Body of pancreas (tissue), 4 donors: ENCODE data around the gene RAB40C. TPM values are rescaled to one million over a fixed set of nuclear protein-coding genes. Genes with fewer than 3 reads are reported as not detected.

Source experiments
- ATAC-seq: fragments of 150-250 bp; one replicate; pipeline ENCODE4 v1.9.1; 2016
- DNase-seq, 4 donors: peaks; one replicate each; pipeline ENCODE4 v3.0.0-alpha.2; 2019
- H3K27ac ChIP-seq, 4 donors: fragments of 200-600 bp; sonication (generic); 1 replicate in 3 of 4; 2 replicates in 1 of 4; pipeline versions ENCODE4 v1.5.1 to v1.6.1; 2016 to 2019; ENCODE audit warnings: mild to moderate bottlenecking in 1 of 4, mixed read lengths in 1 of 4, moderate library complexity in 1 of 4
- H3K27me3 ChIP-seq, 2 donors: fragments of 200-600 bp; sonication (generic); one replicate each; pipeline ENCODE4 v1.6.0; 2016; ENCODE audit warnings: mild to moderate bottlenecking in 1 of 2
- H3K36me3 ChIP-seq, 2 donors: fragments of 200-600 bp; sonication (generic); replicated peaks in 1 of 2; 2 replicates each; pipeline ENCODE4 v1.5.1; 2016; ENCODE audit warnings: low read depth in 2 of 2; ENCODE audit not compliant: insufficient read depth in 1 of 2
- H3K4me1 ChIP-seq: fragments of 200-600 bp; sonication (generic); one replicate; pipeline ENCODE4 v1.6.0; 2016
- H3K4me3 ChIP-seq, 2 donors: fragments of 200-600 bp; sonication (generic); 1 replicate in 1 of 2; 2 replicates in 1 of 2; pipeline ENCODE4 v1.5.1; 2016 to 2019
- H3K9me3 ChIP-seq, 3 donors: fragments of 200-600 bp; sonication (generic); 1 replicate in 2 of 3; 2 replicates in 1 of 3; pipeline ENCODE4 v1.5.1; 2016
- POLR2A ChIP-seq, 3 donors: fragments of 450-650 bp; IDR thresholded peaks; one replicate each; pipeline ENCODE4 v1.6.1; 2016; ENCODE audit warnings: antibody characterized with exemption in 3 of 3, mild to moderate bottlenecking in 2 of 3
- WGBS, 2 donors: methylation state at CpG; one replicate each; pipeline ENCODE4 v1.1.5; 2017; 5-methylcytosine and 5-hydroxymethylcytosine counted together
- intact Hi-C: fragments of 100-400 bp; cut with DNase I; formaldehyde crosslinking; loops from one replicate; pipeline ENCODE4 v1.15.1; 2023
- total RNA-seq, 2 donors: library from RNA; depleted of rRNA; stranded (reverse); fragments of >200 nt; gene quantifications; one replicate each; pipeline ENCODE4 v1.1.0, GENCODE V29; 2016
- TF ChIP-seq, protein P1 (sequence below), 7 experiments: fragments of 450-650 bp in 4 of 7; fragments of 200-600 bp in 3 of 7; sonication (generic) in 3 of 7; IDR thresholded peaks; one replicate each; pipeline ENCODE4 v1.5.1; 2016 to 2019; ENCODE audit warnings: antibody characterized with exemption in 7 of 7

The RAB40C gene
- total RNA-seq, 2 donors from 2014 or later, result 37.2 to 41.0 TPM

DNA sequence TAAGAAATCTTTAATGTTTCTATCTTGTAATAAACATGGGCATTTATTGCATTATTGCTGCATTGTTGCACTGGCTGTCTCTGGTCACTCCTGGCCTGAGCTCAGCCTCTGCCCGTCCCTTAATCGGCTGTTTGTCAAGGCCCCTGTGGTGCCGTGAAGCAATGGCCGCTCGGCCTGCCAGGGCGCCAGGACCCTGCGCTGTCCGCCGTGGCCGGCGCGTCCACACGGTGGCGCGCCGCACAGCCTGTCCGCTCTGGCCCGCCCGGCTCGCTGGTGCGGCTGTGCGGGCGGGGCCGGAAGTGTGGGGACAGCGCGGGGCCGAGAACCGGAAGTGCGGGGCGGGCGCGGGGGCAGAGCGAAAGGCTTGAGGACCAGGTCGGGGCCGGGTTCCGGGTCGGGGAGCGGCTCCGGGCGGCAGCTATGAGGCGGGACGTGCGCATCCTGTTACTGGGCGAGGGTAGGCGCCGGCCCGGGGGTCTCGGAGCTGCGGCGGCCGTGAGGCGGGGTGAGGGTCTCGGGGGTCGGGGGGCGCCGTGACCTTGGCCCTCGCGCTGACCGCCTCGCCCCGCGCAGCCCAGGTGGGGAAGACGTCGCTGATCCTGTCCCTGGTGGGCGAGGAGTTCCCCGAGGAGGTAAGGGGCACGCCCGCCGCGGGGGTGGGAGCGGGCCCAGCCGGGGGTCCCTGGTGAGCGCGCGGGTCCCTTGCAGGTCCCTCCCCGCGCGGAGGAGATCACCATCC is 78.1 kb downstream of the RAB40C start, which contains the start of gene RHOT2:
Gene RHOT2 (plus strand): TSS at position 353 of the 739 bp plus-strand sequence. CDS start 68 bp downstream, at position 421.
- H3K36me3 ChIP-seq, result peaks cover 0 to 21% of the 10 kb centered on the region in 2 donors
- no peaks in the 10 kb centered on the region for H3K27me3 ChIP-seq
- H3K9me3 ChIP-seq, result no peaks in the 10 kb centered on the region
- WGBS, 2 donors, result 0% methylated on average over 13 to 68 of the region's 78 CpGs
- ATAC-seq, result peak; percentile 97
- intact Hi-C loops, result no loop called here
- peaks cover 23% of the 10 kb centered on the region for H3K4me1 ChIP-seq
- peak within 1 kb of the TSS; percentile 70 to 73 for H3K4me3 ChIP-seq
- peak; percentile 93 to 94 (median 94) for DNase-seq
- H3K27ac ChIP-seq, result peak within 1 kb of the TSS; percentile 42 to 80 (median 66)
- peak in 2 of 3 donors; percentile 56 to 76 for TF ChIP-seq POLR2A (IDR thresholded peaks at IDR 0.05)
- TF ChIP-seq, protein P1, sequence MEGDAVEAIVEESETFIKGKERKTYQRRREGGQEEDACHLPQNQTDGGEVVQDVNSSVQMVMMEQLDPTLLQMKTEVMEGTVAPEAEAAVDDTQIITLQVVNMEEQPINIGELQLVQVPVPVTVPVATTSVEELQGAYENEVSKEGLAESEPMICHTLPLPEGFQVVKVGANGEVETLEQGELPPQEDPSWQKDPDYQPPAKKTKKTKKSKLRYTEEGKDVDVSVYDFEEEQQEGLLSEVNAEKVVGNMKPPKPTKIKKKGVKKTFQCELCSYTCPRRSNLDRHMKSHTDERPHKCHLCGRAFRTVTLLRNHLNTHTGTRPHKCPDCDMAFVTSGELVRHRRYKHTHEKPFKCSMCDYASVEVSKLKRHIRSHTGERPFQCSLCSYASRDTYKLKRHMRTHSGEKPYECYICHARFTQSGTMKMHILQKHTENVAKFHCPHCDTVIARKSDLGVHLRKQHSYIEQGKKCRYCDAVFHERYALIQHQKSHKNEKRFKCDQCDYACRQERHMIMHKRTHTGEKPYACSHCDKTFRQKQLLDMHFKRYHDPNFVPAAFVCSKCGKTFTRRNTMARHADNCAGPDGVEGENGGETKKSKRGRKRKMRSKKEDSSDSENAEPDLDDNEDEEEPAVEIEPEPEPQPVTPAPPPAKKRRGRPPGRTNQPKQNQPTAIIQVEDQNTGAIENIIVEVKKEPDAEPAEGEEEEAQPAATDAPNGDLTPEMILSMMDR (IDR thresholded peaks at IDR 0.05), result peak; percentile 56 to 99 (median 92)

DNA sequence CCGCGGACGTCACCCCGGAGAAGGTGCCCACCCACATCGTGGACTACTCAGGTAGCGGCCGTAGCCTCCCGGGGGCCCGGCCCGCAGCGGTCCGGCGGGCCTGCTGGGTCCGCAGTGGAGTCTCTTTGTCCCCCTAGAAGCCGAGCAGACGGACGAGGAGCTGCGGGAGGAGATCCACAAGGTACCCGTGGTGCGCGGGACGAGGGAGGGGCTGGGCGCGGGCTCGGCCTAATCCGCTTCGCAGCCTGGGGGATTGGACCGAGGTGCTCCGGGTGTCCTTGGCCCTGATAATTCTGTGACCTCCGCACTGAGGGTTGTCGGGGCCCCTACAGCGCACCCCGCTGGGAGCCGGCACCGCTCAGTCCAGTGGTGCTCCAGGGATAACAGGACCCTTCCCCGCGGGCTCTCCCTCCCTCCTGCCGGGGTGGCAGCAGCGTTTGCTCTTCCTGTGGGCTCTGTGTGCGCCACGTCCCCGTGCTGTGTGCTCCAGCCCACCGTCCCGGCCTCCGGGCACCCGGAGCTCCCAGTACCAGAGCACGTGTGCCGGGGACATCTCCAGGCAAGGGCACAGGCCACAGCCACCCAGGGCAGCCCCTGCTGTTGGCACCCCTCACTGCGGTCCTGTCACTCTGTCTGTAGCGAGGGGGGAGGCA is 78.8 kb downstream of the RAB40C start:
- Histone ChIP-seq H3K4me3 (peak overlapping the region; percentile 70 to 73), H3K4me1 (peaks cover 23% of the 10 kb centered on the region), H3K27me3 (no peaks in the 10 kb centered on the region), H3K27ac (peak overlapping the region; percentile 42 to 80 (median 66)), H3K36me3 (peaks cover 0 to 21% of the 10 kb centered on the region in 2 donors), H3K9me3 (no peaks in the 10 kb centered on the region)
- 5% methylated on average over 48 of the region's 50 CpGs; no CpG with 5 or more reads in 1 of the 2 donors for WGBS, 2 donors
- DNase-seq (no peak), ATAC-seq (no peak)
- no peak for TF ChIP-seq POLR2A (IDR thresholded peaks at IDR 0.05)
- TF ChIP-seq, protein P1 (IDR thresholded peaks at IDR 0.05), result no peak
- intact Hi-C loops, result no loop called here

DNA sequence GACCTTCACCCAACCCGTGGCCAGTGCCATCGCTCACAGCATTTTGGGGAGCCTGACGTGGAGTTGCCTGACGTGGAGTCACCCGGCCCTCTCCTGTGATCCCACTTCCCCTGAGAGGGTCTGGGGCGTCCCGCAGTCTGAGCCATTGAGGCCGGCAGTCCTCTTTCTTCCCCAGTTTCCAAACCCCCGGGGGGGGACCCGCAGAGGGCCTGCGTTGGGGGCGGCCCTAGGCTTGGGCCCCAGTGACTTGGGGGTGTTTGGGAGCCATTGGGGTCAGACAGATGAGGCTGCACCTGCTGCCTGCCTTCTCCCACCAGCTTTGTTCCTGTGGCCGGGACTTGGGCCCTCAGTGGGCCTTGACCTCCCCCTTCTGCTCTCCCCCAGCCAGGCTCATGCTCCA is 79.8 kb downstream of the RAB40C start:
- H3K4me3 ChIP-seq, result no peak overlapping the region
- no peak overlapping the region for H3K27ac ChIP-seq
- no peak for DNase-seq
- peaks cover 29% of the 10 kb centered on the region for H3K4me1 ChIP-seq
- ATAC-seq, result no peak
- no peaks in the 10 kb centered on the region for H3K27me3 ChIP-seq
- intact Hi-C loops, result no loop called here
- TF ChIP-seq, protein P1 (IDR thresholded peaks at IDR 0.05), result no peak
- TF ChIP-seq POLR2A (IDR thresholded peaks at IDR 0.05), result no peak
- H3K9me3 ChIP-seq, result no peaks in the 10 kb centered on the region
- 86 to 91% methylated on average over 5 to 13 of the region's 13 CpGs for WGBS, 2 donors
- H3K36me3 ChIP-seq, result peaks cover 0 to 21% of the 10 kb centered on the region in 2 donors

DNA sequence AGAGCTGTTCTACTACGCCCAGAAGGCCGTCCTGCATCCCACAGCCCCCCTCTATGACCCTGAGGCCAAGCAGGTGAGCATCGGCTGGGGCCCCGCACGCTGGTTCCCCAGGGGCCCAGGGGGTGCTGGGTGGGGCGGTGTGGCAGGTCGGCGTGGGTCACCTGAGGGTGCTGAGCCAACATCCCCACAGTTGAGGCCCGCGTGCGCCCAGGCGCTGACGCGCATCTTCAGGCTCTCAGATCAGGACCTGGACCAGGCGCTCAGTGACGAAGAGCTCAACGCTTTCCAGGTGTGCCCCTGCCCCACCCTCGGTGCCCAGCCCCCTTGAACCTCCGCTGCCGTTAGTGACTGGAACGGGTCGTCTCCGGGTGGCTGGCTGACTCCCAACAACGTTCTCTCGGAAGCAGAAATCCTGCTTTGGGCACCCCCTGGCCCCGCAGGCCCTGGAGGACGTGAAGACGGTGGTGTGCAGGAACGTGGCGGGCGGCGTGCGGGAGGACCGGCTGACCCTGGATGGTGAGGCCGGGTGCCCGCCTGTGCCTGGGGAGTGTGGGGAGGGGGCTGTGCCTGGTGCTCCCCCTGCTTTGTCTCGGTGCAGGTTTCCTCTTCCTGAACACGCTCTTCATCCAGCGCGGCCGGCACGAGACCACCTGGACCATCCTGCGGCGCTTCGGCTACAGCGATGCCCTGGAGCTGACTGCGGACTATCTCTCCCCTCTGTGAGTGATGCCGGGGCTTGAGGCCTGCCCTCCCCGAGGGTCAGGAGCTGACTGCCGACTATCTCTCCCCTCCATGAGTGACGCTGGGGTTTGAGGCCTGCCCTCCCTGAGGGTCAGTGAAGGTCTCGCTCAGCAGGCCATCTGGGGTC is 80.9 kb downstream of the RAB40C start:
- H3K27ac ChIP-seq, result no peak overlapping the region
- no peak for TF ChIP-seq POLR2A (IDR thresholded peaks at IDR 0.05)
- TF ChIP-seq, protein P1 (IDR thresholded peaks at IDR 0.05), result no peak
- peaks cover 40% of the 10 kb centered on the region for H3K4me1 ChIP-seq
- WGBS, 2 donors, result 94% methylated on average over 33 to 51 of the region's 52 CpGs
- ATAC-seq (no peak), DNase-seq (no peak)
- no peak overlapping the region for H3K4me3 ChIP-seq
- peaks cover 0 to 21% of the 10 kb centered on the region in 2 donors for H3K36me3 ChIP-seq
- no peaks in the 10 kb centered on the region for H3K9me3 ChIP-seq
- intact Hi-C loops, result no loop called here
- no peaks in the 10 kb centered on the region for H3K27me3 ChIP-seq
